Measurements from ENCODE around the gene ATG10. TPM values are rescaled to one million over a fixed set of nuclear protein-coding genes. Genes with fewer than 3 reads are reported as not detected.
"Not testable (repeated sequence)": the region's sequence is repeated elsewhere in the genome, so short reads cannot be mapped to it uniquely, and the experiment has no call there.

The ATG10 gene
- total RNA-seq, 1 donor from 2014 or later: 6.0 TPM

DNA sequence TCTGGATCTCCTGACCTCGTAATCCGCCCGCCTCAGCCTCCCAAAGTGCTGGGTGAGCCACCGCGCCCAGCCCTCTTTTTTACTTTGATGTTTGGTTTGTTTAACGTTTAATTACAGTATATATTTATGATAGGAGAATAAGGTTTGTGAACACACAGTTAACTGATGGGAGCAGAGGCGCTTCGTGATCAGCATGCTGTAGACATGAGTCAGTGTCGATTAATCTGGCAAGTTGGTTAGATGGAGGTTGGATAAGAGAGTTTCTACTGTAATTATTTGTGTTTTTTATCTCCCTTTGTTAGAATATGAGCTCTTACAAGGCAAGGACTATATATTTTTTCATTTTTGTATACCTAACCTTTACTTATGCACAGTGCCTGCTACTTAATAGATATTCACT, 14.3 kb downstream of the ATG10 start:
- Histone ChIP-seq H3K27me3 (ENCODE audit: low read depth) (no peaks in the 10 kb centered on the region), H3K4me1 (no peaks in the 10 kb centered on the region), H3K4me3 (no peak overlapping the region), H3K36me3 (peaks cover 22% of the 10 kb centered on the region), H3K9me3 (replicated peaks) (no peaks in the 10 kb centered on the region), H3K27ac (replicated peaks) (no peak overlapping the region)
- no peak for DNase-seq
- intact Hi-C loops (cut with micrococcal nuclease): no loop called here
- TF ChIP-seq, protein P1, sequence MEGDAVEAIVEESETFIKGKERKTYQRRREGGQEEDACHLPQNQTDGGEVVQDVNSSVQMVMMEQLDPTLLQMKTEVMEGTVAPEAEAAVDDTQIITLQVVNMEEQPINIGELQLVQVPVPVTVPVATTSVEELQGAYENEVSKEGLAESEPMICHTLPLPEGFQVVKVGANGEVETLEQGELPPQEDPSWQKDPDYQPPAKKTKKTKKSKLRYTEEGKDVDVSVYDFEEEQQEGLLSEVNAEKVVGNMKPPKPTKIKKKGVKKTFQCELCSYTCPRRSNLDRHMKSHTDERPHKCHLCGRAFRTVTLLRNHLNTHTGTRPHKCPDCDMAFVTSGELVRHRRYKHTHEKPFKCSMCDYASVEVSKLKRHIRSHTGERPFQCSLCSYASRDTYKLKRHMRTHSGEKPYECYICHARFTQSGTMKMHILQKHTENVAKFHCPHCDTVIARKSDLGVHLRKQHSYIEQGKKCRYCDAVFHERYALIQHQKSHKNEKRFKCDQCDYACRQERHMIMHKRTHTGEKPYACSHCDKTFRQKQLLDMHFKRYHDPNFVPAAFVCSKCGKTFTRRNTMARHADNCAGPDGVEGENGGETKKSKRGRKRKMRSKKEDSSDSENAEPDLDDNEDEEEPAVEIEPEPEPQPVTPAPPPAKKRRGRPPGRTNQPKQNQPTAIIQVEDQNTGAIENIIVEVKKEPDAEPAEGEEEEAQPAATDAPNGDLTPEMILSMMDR (IDR thresholded peaks at IDR 0.05; ENCODE audit: borderline replicate concordance): no peak

DNA sequence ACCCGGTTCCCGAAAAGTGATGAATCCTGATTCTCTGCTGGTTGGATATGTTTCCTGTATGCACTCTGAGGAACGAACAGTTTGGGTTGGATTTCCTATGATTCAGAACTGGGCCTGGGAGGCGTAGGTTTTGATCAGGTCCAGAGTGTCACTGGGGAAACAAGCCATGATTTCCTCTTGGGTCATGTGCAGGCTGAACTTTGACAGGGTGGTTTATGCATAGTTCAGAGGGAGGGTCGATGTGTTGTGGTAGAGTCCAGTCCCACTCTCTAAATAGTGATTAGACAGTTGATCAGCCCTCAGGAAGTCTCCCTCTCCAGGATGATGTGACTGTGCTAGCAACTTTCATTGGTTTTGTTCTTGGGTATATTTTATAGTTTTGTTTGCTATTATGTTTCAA, 17.4 kb downstream of the ATG10 start:
- no peak for DNase-seq
- no peaks in the 10 kb centered on the region for H3K9me3 ChIP-seq (replicated peaks)
- no peaks in the 10 kb centered on the region for H3K4me1 ChIP-seq
- intact Hi-C loops (cut with micrococcal nuclease): no loop called here
- TF ChIP-seq, protein P1 (IDR thresholded peaks at IDR 0.05; ENCODE audit: borderline replicate concordance): no peak
- peaks cover 17% of the 10 kb centered on the region for H3K36me3 ChIP-seq
- no peaks in the 10 kb centered on the region for H3K27me3 ChIP-seq (ENCODE audit: low read depth)
- no peak overlapping the region for H3K27ac ChIP-seq (replicated peaks)
- no peak overlapping the region for H3K4me3 ChIP-seq

DNA sequence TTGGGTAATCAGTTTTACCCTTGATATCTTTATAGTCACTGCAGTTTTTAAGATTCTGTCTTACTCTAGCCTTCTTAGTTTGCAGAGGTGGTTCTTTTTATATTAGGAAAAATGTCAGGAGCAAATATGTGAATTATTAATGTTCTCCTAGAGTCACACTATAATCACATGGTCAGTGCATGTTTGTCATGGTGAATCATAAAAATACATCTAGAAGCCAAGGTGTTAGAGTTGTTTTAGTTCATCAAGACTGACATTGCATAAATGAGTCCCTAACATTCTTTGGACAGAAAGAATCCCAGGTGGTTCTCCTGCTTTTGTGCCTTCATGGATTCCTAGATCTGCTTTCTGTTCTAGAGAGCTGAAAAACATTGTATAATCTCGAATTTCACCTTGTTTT, 22.9 kb downstream of the ATG10 start:
- intact Hi-C loops (cut with micrococcal nuclease): no loop called here
- Histone ChIP-seq H3K36me3 (no peaks in the 10 kb centered on the region), H3K9me3 (replicated peaks) (no peaks in the 10 kb centered on the region), H3K4me3 (no peak overlapping the region), H3K27ac (replicated peaks) (no peak overlapping the region), H3K4me1 (no peaks in the 10 kb centered on the region), H3K27me3 (ENCODE audit: low read depth) (no peaks in the 10 kb centered on the region)
- no peak for DNase-seq
- TF ChIP-seq, protein P1 (IDR thresholded peaks at IDR 0.05; ENCODE audit: borderline replicate concordance): no peak

DNA sequence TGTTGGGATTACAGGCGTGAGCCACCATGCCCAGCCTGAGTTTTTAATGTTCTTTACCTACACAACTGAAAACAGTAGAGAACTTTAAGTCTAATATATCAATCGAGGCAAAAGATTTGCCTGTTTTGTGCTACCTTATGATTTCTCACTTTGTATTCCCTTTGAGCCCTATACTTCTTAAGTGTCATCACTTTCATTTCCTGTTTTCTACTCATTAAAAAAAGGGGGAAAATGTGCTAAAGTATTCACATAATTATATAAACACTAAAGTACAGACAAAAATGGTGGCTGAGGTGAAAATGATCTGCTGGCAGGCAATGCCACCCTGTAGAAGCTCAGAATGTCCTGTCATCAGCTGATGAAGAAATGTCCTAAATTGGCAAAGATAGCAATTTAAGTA, 23.6 kb downstream of the ATG10 start:
- Histone ChIP-seq H3K4me1 (no peaks in the 10 kb centered on the region), H3K27me3 (ENCODE audit: low read depth) (no peaks in the 10 kb centered on the region), H3K27ac (replicated peaks) (no peak overlapping the region), H3K9me3 (replicated peaks) (no peaks in the 10 kb centered on the region), H3K36me3 (no peaks in the 10 kb centered on the region), H3K4me3 (no peak overlapping the region)
- DNase-seq: no peak
- TF ChIP-seq, protein P1 (IDR thresholded peaks at IDR 0.05; ENCODE audit: borderline replicate concordance): no peak
- intact Hi-C loops (cut with micrococcal nuclease): no loop called here

DNA sequence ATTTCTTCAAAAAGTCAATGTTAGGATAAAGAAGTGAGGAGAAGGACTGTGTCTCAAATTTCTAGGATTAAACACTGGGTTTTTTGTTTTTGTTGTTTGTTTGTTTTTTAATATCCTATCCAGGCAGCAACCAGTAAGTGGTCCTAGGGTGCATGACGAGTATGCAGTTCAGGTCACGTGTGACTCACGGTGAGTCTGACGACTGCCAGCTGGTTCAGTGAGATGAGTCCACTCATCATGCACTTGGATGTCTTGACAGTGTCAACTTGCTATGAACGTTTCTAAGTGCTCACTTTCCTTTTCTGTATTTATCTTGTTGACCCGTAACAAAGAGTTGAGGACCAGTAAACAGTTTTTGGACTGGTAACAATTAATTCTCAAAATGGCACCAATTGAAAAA, 32.7 kb downstream of the ATG10 start:
- intact Hi-C loops (cut with micrococcal nuclease): no loop called here
- Histone ChIP-seq H3K36me3 (no peaks in the 10 kb centered on the region), H3K4me3 (no peak overlapping the region), H3K9me3 (replicated peaks) (no peaks in the 10 kb centered on the region), H3K27me3 (ENCODE audit: low read depth) (no peaks in the 10 kb centered on the region), H3K4me1 (no peaks in the 10 kb centered on the region), H3K27ac (replicated peaks) (no peak overlapping the region)
- no peak for DNase-seq
- TF ChIP-seq, protein P1 (IDR thresholded peaks at IDR 0.05; ENCODE audit: borderline replicate concordance): no peak

DNA sequence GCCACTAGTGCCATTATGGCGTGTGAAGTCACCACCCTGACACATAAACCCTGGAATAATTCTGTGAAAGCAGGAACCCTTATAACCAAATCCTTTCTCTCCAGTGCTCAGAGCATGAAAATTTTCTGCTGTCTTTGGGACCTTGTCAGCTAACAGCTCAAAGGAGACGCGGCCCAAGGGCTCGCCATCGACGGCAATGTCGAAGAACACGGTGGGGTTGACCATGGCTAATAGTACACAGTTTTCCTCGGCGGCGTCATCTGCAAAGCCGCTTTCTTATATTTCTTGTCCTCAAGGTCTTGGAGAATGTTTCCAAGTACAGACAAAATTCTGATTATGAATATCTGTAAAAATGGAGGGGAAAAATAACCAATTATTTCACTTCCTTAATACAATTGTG, 38.0 kb downstream of the ATG10 start:
- H3K36me3 ChIP-seq; H3K27ac ChIP-seq (replicated peaks); DNase-seq; H3K9me3 ChIP-seq (replicated peaks); H3K4me3 ChIP-seq; intact Hi-C loops (cut with micrococcal nuclease); H3K27me3 ChIP-seq (ENCODE audit: low read depth); H3K4me1 ChIP-seq: not testable (repeated sequence)

All from left ventricle myocardium inferior (tissue), 1 donor.